GM10847 (cell line): ENCODE measurements around the gene ZNF575.
A peak's percentile ranks its signal among the peaks of the same experiment; 100 is the strongest.

ENCODE experiments used
- POLR2A ChIP-seq: IDR thresholded peaks from 2 replicates; pipeline ENCODE4 v1.6.1; 2011; ENCODE audit not compliant: insufficient read length; ENCODE audit errors: extremely low read depth

Gene ZNF575

GRCh38 chr19:43575156-43575950, 42.4 kb downstream of the ZNF575 start, which contains the start of the genes PINLYP and XRCC1:
TSS of gene PINLYP (plus strand) at chr19:43575801. CDS start at chr19:43577192, 1,391 bp downstream.
TSS of gene XRCC1 (minus strand) at chr19:43575527. CDS start at chr19:43575458, 69 bp downstream.
- peak; percentile 30 for TF ChIP-seq POLR2A

- no peak for TF ChIP-seq POLR2A
These were observed 43.2 kb downstream of the ZNF575 start for GRCh38 chr19:43575955-43576878.

GRCh38 chr19:43578787-43579186, 45.8 kb downstream of the ZNF575 start:
- TF ChIP-seq POLR2A = no peak

- TF ChIP-seq POLR2A = no peak
These were observed 48.5 kb downstream of the ZNF575 start for GRCh38 chr19:43581467-43581866.

GRCh38 chr19:43582495-43582894, 49.5 kb downstream of the ZNF575 start:
- TF ChIP-seq POLR2A = no peak

- no peak for TF ChIP-seq POLR2A
These were observed 51.5 kb downstream of the ZNF575 start for GRCh38 chr19:43584484-43584883.
